GM19238 (cell line): ENCODE measurements around the gene PHLDB3.
"Not testable (repeated sequence)": the region's sequence is repeated elsewhere in the genome, so short reads cannot be mapped to it uniquely, and the experiment has no call there.

ENCODE experiments used
- DNase-seq: peaks from one replicate; pipeline ENCODE4 v3.0.0; 2011; ENCODE audit warnings: low spot score; ENCODE audit not compliant: insufficient read length

The PHLDB3 gene

DNA sequence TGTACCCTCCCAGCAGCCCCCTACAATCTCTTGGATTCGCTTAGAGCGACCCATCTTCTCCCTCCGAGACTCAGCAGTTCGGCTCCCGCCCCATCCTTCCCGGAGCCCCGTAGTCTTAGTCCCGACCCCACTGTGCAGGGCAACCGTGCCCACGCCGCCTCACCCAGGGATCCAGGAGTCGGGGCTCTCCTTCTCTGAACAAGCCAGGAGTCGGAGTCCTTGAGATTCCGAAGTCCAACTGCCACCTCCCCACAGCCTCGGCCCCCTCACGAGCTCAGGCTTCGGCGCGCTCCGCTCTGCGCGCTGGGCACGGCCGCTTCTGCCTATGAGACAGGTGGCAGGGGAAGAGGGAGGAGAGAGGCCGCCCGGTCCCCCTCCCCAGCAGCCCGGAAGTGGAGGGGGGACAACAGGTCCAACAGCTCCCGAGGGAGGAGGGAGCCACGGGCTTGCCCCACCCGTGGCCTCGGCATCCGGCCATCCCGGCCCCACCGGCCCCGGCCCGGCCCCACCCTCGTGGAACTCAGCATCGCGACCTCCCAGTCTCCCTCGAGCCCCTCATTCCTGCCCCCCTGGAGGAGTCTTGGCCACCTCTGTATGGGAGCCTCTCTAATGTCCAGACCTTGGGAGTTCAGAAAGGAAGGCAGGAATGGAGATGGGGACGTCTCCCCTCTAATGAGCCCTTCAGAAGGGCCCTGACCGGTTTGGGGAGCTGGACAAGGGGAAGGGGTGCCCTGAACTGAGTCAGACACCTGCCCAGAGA, at the start of gene PHLDB3:
PHLDB3 (minus strand) TSS at position 321 of the 760 bp plus-strand sequence. CDS start 628 bp downstream, outside the sequence.
- peak; percentile 27 for DNase-seq

- no peak for DNase-seq
Observed at GRCh38 chr19:43553656-43554055, 49.1 kb upstream of the PHLDB3 start.

DNA sequence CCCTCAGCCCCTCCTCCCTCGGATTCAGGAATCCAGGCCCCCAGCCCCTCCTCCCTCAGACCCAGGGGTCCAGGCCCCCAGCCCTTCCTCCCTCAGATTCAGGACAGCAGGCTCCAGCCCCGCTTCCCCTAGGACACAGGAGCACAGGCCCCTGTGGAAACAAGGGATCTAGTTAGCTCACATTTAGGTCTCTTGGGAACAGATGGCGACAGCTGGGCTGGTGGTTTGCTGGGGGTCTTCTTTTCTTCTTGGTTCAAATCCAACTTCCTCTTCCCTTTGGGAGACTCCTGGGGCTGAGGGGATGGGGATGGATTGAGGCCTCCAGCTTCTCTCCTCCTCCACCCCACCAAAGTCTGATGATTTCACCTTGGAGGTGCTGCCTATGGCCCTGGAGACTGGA, 48.1 kb upstream of the PHLDB3 start:
- no peak for DNase-seq

- no peak for DNase-seq
Observed at GRCh38 chr19:43552198-43552450, 47.6 kb upstream of the PHLDB3 start.

DNA sequence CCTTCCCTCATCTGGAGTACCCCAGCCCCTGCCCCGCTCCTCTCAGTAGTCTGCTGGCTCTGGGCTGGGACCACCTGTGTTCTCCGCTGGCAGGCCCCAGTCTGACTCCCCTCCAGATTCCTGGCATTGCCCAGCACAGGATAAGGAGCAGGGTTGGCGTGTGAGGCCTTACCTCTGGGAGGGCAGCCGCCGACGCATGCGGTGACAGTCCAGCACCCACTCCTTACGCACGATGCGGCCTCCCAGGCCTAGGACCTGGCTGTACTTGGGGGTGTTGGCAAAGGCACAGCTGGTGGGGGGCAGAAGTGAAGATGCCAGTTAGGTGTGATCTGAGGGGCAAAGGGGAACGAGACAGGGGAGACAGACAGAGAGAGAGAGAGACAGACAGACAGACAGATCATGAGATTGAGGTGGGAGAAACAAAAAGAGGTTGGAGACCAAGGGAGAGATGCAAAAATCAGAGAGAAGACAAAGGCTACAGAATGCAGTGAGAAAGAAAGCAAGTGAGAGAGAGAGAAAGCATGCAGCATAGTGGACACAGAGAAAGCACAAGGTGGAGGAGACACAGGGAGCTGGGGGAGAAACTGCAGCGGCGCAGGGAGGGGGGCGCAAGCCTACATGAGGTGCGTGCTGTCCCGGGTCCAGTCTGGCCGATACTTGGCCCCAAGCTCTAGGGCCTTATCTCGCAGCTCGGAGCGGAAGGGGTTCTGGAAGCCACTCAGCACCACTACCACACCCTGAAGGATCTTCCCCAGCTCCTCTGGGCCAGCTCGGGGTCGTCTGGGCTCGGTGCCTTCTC, 47.1 kb upstream of the PHLDB3 start:
- no peak for DNase-seq

DNA sequence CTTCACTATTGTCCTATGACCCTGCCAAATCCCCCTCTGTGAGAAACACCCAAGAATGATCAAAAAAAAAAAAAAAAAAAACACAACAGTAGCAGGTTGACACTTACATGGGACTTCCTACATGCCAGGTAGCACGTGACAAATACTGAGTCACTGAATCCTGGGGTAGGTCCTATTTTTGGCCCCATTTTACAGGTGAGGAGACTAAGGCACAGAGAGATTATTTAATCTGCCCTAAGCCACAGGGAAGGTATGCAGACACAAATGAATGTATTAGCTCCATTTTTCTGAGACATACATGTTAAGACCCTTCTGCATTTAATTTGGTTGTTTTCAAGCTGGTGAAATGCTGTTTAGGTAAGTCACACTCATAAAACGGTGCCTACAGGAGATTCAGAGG, 44.2 kb upstream of the PHLDB3 start:
- no peak for DNase-seq

GRCh38 chr19:43547926-43548325, 43.4 kb upstream of the PHLDB3 start:
- DNase-seq = not testable (repeated sequence)

- DNase-seq = no peak
Observed at GRCh38 chr19:43546581-43546980, 42.0 kb upstream of the PHLDB3 start.

DNA sequence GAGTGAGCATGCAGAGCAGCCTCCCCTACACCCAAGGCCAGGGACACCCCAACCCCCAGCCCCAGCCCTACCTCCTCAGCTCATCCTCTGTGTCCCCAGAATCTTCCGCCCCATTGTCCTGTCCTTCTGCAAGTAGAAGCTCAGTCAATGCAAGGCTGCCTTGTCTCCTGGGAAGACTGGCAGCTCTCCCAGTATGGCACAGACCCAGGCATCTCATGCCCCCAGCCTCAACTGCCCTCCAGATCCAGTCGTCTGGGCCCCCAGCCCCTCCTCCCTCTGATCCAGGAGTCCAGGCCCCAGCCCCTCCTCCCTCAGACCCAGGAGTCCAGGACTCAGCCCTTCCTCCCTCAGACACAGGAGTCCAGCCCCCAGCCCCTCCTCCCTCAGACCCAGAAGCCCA, 41.4 kb upstream of the PHLDB3 start:
- DNase-seq = no peak

DNA sequence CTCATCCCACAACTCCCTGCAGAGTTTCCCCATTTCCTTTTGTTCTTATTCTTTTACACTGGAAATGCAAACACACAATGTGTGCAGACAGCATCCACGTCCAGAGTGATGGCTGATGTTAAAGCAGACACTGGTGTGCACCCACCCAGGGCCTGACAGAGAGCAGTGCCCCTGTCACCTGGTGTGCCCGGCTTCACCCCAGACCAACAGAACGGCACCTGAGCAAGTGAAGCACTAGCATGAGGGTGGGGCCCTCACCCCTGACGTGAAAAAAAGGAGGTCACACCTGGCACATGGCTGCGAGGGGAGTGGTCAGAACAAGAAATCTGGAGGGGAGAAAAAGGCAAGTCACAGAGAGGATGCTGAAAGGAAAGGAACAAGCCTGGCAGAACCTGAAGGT, 40.7 kb upstream of the PHLDB3 start:
- no peak for DNase-seq

DNA sequence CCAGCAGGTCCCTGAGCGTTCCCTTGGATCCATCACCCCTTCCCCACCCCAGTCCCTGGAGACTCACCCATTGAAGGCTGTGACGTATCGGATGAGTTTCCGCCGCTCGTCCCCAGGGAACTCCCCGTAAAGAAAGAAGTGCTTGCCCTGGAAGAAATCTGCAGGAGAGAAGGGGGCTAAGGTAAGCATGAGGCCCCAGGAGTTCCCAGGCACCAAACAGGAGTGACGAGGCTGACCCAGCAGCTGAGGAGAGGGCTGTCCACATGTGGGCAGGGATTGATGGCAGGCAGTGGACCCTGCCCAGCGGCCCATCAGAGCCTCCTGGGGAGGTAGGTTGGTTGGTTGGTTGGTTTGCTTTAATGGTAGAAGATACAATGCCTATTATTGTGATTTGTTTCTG, 39.5 kb upstream of the PHLDB3 start:
- no peak for DNase-seq

- no peak for DNase-seq
Observed at GRCh38 chr19:43541920-43542650, 37.5 kb upstream of the PHLDB3 start.

- no peak for DNase-seq
Observed at GRCh38 chr19:43540381-43540780, 35.8 kb upstream of the PHLDB3 start.

- DNase-seq = no peak
Observed at GRCh38 chr19:43538922-43539321, 34.4 kb upstream of the PHLDB3 start.

DNA sequence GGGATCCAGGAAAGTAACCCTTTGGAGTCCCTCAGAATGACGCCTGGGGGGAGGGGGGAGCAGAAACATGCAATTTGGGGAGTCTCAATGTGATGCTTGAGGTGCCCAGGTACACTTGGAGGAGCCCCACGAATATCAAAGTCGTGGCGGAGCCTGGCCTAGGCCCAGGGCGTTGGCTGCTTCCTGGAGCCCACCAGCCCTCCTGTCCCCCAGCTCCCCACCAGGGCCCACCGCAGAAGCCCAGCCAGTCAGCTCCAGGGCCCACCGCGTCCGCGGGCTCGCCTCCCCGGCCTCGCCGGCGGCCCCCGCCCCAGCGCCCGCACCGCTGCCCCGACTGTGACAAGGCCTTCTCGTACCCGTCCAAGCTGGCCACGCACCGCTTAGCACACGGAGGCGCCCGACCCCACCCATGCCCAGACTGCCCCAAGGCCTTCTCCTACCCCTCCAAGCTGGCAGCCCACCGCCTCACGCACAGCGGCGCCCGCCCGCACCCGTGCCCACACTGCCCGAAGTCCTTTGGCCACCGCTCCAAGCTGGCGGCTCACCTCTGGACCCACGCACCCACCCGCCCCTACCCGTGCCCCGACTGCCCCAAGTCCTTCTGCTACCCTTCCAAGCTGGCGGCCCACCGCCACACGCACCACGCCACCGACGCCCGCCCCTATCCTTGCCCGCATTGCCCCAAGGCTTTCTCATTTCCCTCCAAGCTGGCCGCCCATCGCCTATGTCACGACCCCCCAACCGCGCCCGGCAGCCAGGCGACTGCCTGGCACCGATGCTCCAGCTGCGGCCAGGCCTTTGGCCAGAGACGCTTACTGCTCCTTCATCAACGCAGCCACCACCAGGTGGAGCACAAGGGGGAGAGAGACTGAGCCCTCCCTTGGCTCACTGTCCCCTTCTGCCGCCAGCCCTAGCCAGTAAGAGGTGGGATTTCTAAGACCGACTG, 30.5 kb upstream of the PHLDB3 start:
- no peak for DNase-seq

DNA sequence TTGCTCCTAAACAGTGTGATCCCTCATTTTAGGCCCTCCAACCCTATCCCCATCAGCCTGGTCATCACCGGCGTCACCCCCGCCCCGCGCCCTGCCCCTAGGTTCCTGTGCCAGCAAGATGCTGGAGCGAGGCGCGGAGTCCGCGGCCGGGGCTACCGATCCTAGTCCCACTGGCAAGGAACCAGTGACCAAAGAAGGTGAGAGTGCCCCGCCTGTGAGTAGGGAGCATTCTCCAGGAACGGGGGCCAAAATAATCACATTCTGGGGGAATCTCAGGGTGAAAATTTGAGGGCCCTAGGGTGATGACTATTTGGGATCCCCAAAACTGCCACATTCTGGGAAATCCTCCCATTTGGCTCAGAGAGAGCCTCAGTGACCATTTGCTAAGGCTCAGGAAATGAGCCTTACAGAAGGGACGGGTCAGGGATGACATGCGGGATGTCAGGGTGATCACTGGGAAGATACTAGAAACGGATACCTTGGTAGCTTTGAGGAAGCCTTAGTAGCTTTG, 29.8 kb upstream of the PHLDB3 start:
- DNase-seq = no peak

DNA sequence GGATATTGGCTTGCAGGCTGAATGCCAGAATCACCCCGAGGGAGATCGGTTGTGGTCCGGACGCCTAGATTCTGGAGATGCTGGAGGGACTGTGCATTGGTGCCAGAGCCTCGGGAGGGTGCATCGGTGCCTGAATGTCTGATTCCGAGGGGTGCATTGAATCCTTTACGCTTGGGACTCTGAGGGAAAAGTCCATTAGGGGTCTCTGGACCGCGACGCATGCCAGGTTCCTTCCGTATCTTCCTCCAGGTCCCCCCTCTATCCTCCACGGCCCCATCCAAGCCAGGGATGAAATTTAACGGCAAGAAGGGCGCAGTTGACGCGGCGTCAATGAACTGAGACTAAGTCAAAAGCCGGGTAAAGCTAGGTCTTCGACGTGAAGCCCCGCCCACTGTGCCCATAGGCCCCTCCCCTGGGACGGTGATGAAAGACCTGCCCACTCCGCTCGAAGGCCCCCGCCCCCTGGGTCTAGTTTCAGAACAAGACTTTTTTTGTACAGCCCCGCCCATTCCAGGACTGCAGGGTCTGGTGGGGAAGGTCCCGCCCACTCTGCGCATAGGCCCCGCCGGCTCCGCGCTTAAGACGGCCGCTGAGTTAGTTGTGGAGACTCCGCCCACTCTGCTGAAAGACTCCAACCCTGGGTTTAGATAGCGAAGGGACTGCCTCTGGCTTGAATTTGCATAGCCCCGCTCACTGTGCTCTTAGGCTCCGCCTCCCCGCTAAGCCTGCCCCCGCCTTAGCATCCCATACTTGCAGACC, 29.2 kb upstream of the PHLDB3 start:
- DNase-seq = peak; percentile 90

DNA sequence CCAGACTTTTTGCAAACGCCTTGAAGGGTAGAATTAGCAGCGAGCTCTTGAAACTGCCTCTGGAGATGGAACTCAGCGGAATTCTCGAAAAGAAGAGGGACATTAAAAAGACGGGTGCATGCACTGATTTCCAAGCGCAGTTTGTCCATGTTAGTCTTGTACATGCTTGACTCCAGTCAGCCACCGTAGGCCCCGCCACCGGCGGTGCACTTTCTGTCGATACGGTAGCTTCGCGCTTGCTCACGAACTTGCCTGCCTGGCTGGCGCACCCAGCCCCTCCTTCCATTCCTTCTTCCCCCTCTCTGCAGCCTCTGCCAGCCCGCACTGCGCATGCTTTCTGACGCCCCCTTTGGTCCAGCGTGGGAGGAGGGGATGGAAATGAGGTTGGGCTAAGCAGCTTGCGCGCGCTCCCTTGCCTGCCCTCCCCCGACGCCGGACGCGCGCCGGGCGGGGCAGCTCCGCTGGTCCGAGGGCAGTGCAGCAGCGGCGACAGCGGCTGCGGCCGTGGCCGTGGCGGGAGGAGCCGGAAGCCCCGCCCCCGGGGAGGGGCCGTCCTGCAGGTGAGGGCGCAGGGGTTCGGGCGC, 28.5 kb upstream of the PHLDB3 start, which contains the start of gene ZNF575:
ZNF575 (plus strand) TSS at position 227 of the 584 bp plus-strand sequence. CDS start 1,235 bp downstream, outside the sequence.
- DNase-seq = peak; percentile 82

- DNase-seq = peak; percentile 43
Observed at GRCh38 chr19:43532571-43532961, 28.0 kb upstream of the PHLDB3 start.
